B cell (primary cell): ENCODE data around the gene HMGXB3. TPM values are rescaled to one million over a fixed set of nuclear protein-coding genes. Genes with fewer than 3 reads are reported as not detected.

Source experiments
- ATAC-seq: fragments of 200-7000 bp; cut with Tn5 transposase; one replicate; pipeline ENCODE4 v1.10.0; 2021; ENCODE audit warnings: low read depth, mild to moderate bottlenecking, moderate number of reproducible peaks, moderate library complexity
- CTCF ChIA-PET: fragments of 350-600 bp; sonication (Branson Sonifier 250); formaldehyde crosslinking; loops from one replicate; lab custom pipeline; 2021; ENCODE audit warnings: antibody characterized with exemption, inconsistent platforms; lab: Charles Lee
- POLR2A ChIA-PET: fragments of 350-600 bp; sonication (Branson Sonifier 250); formaldehyde crosslinking; loops from one replicate; lab custom pipeline; 2021; ENCODE audit warnings: antibody characterized with exemption; lab: Charles Lee
- DNase-seq: peaks from one replicate; pipeline ENCODE4 v3.0.0; 2013
- H2AFZ ChIP-seq: 2 replicates; pipeline ENCODE4 v1.6.1; 2012; ENCODE audit warnings: mild to moderate bottlenecking, low read depth, low read length; ENCODE audit not compliant: insufficient read depth, poor library complexity, severe bottlenecking
- H3K27ac ChIP-seq, 2 donors: 1 replicate in 1 of 2; 2 replicates in 1 of 2; pipeline ENCODE4 v1.5.1; 2012 to 2013; ENCODE audit warnings: low read length in 2 of 2, mild to moderate bottlenecking in 2 of 2, moderate library complexity in 1 of 2
- H3K27me3 ChIP-seq, 4 experiments: fragments of 200-600 bp in 1 of 4; sonication (generic) in 1 of 4; replicated peaks in 1 of 4; 1 replicate in 2 of 4; 2 replicates in 2 of 4; pipeline versions ENCODE4 v1.6.1 to v1.7.0; 2013 to 2016; ENCODE audit warnings: low read length in 3 of 4, mild to moderate bottlenecking in 2 of 4, mixed read lengths in 1 of 4, moderate library complexity in 1 of 4; ENCODE audit not compliant: insufficient read depth in 4 of 4, control insufficient read depth in 3 of 4; ENCODE audit errors: control extremely low read depth in 1 of 4
- H3K36me3 ChIP-seq, 2 experiments: replicated peaks in 1 of 2; 1 replicate in 1 of 2; 2 replicates in 1 of 2; pipeline versions ENCODE4 v1.6.1 to v1.7.1; 2013; ENCODE audit warnings: low read length in 1 of 2; ENCODE audit not compliant: insufficient read depth in 2 of 2, control insufficient read depth in 1 of 2; ENCODE audit errors: control extremely low read depth in 1 of 2, extremely low read depth in 1 of 2
- H3K4me1 ChIP-seq, 2 donors: fragments of 200-600 bp in 1 of 2; sonication (generic) in 1 of 2; 1 replicate in 1 of 2; 2 replicates in 1 of 2; pipeline versions ENCODE4 v1.5.1 to v1.6.1; 2013 to 2017; ENCODE audit warnings: low read length in 2 of 2; ENCODE audit not compliant: control insufficient read depth in 2 of 2, insufficient read depth in 2 of 2
- H3K4me2 ChIP-seq: replicated peaks from 2 replicates; pipeline ENCODE3; 2012; ENCODE audit warnings: mild to moderate bottlenecking, low read depth, low read length; ENCODE audit not compliant: poor library complexity, severe bottlenecking
- H3K4me3 ChIP-seq, 5 experiments: fragments of 200-600 bp in 1 of 5; sonication (generic) in 1 of 5; 1 replicate in 3 of 5; 2 replicates in 2 of 5; pipeline versions ENCODE4 v1.5.1 to v1.7.0; 2011 to 2016; ENCODE audit warnings: low read length in 4 of 5, mild to moderate bottlenecking in 4 of 5, low read depth in 2 of 5, control low read depth in 1 of 5, moderate library complexity in 1 of 5; ENCODE audit not compliant: insufficient read depth in 1 of 5; ENCODE audit errors: control extremely low read depth in 1 of 5, extremely low read depth in 1 of 5
- H3K79me2 ChIP-seq: fragments of 200-600 bp; sonication (generic); one replicate; pipeline ENCODE4 v1.6.0; 2016; ENCODE audit warnings: low read length; ENCODE audit not compliant: control insufficient read depth, insufficient read depth
- H3K9ac ChIP-seq: fragments of 200-600 bp; sonication (generic); 2 replicates; pipeline ENCODE4 v1.6.1; 2017; ENCODE audit warnings: mild to moderate bottlenecking, low read length, moderate library complexity
- H3K9me3 ChIP-seq, 3 donors: one replicate each; pipeline versions ENCODE4 v1.6.1 to v1.7.1; 2013; ENCODE audit warnings: low read length in 2 of 3; ENCODE audit not compliant: control insufficient read depth in 2 of 3, insufficient read depth in 1 of 3; ENCODE audit errors: control extremely low read depth in 1 of 3
- H4K20me1 ChIP-seq: 2 replicates; pipeline ENCODE4 v1.6.0; 2012; ENCODE audit warnings: mild to moderate bottlenecking, low read length; ENCODE audit not compliant: insufficient read depth, control insufficient read depth, poor library complexity, severe bottlenecking
- H3K27ac Mint-ChIP-seq: one replicate; pipeline ENCODE4 v1.8.0; 2021; ENCODE audit warnings: mixed read lengths
- H3K27me3 Mint-ChIP-seq: one replicate; pipeline ENCODE4 v1.8.0; 2021; ENCODE audit warnings: mixed read lengths
- H3K4me1 Mint-ChIP-seq: one replicate; pipeline ENCODE4 v1.8.0; 2021; ENCODE audit warnings: mixed read lengths
- H3K4me3 Mint-ChIP-seq: one replicate; pipeline ENCODE4 v1.8.0; 2021; ENCODE audit warnings: mixed read lengths
- H3K9me3 Mint-ChIP-seq: one replicate; pipeline ENCODE4 v1.8.0; 2022; ENCODE audit warnings: mixed read lengths; ENCODE audit not compliant: insufficient read depth
- EZH2 ChIP-seq: IDR thresholded peaks from 2 replicates; pipeline ENCODE4 v1.6.1; 2012; ENCODE audit warnings: borderline replicate concordance, low read depth, mild to moderate bottlenecking, moderate library complexity, low read length; ENCODE audit not compliant: insufficient read depth, poor library complexity, severe bottlenecking
- WGBS: methylation state at CpG from one replicate; pipeline ENCODE4 v1.1.5; 2013; ENCODE audit warnings: missing lambda C conversion rate; ENCODE audit not compliant: insufficient coverage; 5-methylcytosine and 5-hydroxymethylcytosine counted together
- intact Hi-C: fragments of 100-400 bp; cut with micrococcal nuclease; formaldehyde crosslinking; loops from one replicate; pipeline ENCODE4 v1.10.0; 2022
- polyA plus RNA-seq: library from polyadenylated mRNA; depleted of rRNA; stranded (reverse); fragments of >200 nt; gene quantifications from 2 replicates; pipeline ENCODE4 v1.2.3, GENCODE V29; 2012
- total RNA-seq, 2 donors: library from RNA; stranded (reverse); fragments of 120-200 nt in 1 of 2; gene quantifications; 1 replicate in 1 of 2; 2 replicates in 1 of 2; pipeline versions ENCODE4 v1.2.3 to v1.2.4, GENCODE V29; 2013 to 2022
- TF ChIP-seq, protein P1 (sequence below): fragments of 200-600 bp; IDR thresholded peaks from one replicate; pipeline ENCODE4 v1.8.0; 2022; ENCODE audit warnings: antibody characterized with exemption, mild to moderate bottlenecking

Gene HMGXB3
- total and polyA plus RNA-seq, 2 donors (not counting 1 experiment from before 2014, with no cell fraction given) = 28.5 to 35.7 TPM

DNA sequence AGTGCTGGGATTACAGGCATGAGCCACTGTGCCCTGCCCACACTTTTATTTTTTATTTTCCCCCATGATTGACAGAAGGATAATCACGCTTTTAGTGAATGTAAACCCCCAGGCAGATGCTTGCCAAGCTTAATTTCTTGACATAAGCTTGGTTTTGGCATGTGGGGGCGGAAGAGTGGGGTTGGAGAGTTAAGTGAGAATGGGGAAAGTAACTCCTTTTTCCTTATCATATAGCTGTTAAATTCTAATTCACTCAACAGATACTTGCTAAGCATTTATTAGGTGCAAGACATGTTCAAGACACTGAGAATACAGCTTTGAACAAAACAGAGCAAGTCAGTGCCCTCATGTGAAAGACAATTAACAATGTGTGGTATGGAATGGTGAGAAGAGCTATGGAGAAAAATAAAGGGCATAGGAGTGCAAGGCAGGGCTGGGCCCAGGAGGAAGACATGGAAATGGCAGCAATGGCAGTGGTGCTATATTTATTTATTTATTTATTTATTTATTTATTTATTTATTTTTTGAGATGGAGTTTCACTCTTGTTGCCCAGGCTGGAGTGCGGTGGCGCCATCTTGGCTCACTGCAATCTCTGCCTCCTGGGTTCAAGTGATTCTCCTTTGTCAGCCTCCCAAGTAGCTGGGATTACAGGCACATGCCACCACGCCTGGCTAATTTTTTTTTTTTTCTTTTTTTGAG, 37.8 kb upstream of the HMGXB3 start:
- Histone ChIP-seq H3K9me3 (no peaks in the 10 kb centered on the region), H3K79me2 (peaks cover 21% of the 10 kb centered on the region), H4K20me1 (no peaks in the 10 kb centered on the region), H3K27me3 (no peaks in the 10 kb centered on the region), H3K4me1 (peaks cover 20% of the 10 kb centered on the region in 2 donors), H2AFZ (no peak overlapping the region), H3K4me2 (no peak overlapping the region), H3K27ac (no peak overlapping the region), H3K9ac (no peak overlapping the region), H3K36me3 (no peaks in the 10 kb centered on the region), H3K4me3 (no peak overlapping the region)
- H3K4me3 Mint-ChIP-seq = no peak overlapping the region
- intact Hi-C loops = loop anchor here (5.0 to 10.0 kb wide), 2 partner anchors 450 to 1292 kb away; partner anchors contain the start of genes CD74 and GM2A
- TF ChIP-seq, protein P1, sequence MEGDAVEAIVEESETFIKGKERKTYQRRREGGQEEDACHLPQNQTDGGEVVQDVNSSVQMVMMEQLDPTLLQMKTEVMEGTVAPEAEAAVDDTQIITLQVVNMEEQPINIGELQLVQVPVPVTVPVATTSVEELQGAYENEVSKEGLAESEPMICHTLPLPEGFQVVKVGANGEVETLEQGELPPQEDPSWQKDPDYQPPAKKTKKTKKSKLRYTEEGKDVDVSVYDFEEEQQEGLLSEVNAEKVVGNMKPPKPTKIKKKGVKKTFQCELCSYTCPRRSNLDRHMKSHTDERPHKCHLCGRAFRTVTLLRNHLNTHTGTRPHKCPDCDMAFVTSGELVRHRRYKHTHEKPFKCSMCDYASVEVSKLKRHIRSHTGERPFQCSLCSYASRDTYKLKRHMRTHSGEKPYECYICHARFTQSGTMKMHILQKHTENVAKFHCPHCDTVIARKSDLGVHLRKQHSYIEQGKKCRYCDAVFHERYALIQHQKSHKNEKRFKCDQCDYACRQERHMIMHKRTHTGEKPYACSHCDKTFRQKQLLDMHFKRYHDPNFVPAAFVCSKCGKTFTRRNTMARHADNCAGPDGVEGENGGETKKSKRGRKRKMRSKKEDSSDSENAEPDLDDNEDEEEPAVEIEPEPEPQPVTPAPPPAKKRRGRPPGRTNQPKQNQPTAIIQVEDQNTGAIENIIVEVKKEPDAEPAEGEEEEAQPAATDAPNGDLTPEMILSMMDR = no peak
- no peak for TF ChIP-seq EZH2
- H3K9me3 Mint-ChIP-seq = no peaks in the 10 kb centered on the region
- H3K4me1 Mint-ChIP-seq = peaks cover 29% of the 10 kb centered on the region
- 96% methylated on average over 3 of the region's 5 CpGs for WGBS
- DNase-seq (no peak), ATAC-seq (no peak)
- CTCF ChIA-PET = interaction anchor here (0.7 to 1.6 kb wide), 3 partner anchors 28 to 110 kb away, joined by 3 to 5 read pairs (median 4); partner anchors contain the start of genes HMGXB3 and TIGD6
- no peak overlapping the region for H3K27ac Mint-ChIP-seq
- H3K27me3 Mint-ChIP-seq = no peaks in the 10 kb centered on the region
- POLR2A ChIA-PET = interaction anchor here (0.7 kb wide), 1 partner anchor 128 kb away, joined by 3 read pairs; no protein-coding TSS in a partner anchor

DNA sequence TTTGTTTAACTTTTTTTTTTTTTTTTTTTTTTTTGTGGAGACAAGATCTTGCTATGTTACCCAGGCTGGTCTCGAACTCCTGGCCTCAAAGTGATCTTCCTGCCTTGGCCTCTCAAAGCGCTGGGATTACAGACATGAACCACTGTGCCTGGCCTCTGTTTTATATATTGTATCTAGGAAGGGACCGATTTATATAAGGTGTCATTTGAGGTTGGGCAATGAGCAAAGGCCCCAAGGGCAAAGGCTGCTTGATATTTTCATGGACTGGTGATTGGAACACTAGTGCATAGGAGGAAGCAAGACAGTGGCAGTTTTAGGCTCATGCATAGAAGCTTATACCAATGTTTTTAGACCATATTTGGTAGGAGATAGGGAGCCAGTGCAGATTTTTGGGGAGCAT, 36.8 kb upstream of the HMGXB3 start:
- TF ChIP-seq, protein P1 = no peak
- no peak for TF ChIP-seq EZH2
- Mint-ChIP-seq H3K27me3 (no peaks in the 10 kb centered on the region), H3K9me3 (no peaks in the 10 kb centered on the region), H3K27ac (no peak overlapping the region), H3K4me3 (no peak overlapping the region), H3K4me1 (peaks cover 29% of the 10 kb centered on the region)
- ChIA-PET POLR2A (no interaction called here), CTCF (no interaction called here)
- Histone ChIP-seq H3K9me3 (no peaks in the 10 kb centered on the region), H3K4me1 (peaks cover 20% of the 10 kb centered on the region in 2 donors), H3K4me2 (no peak overlapping the region), H4K20me1 (no peaks in the 10 kb centered on the region), H3K79me2 (peaks cover 22% of the 10 kb centered on the region), H3K27me3 (no peaks in the 10 kb centered on the region), H2AFZ (no peak overlapping the region), H3K9ac (no peak overlapping the region), H3K4me3 (no peak overlapping the region), H3K27ac (no peak overlapping the region), H3K36me3 (no peaks in the 10 kb centered on the region)
- ATAC-seq (no peak), DNase-seq (no peak)
- 100% methylated on average over 3 of the region's 3 CpGs for WGBS
- intact Hi-C loops = loop anchor here (5.0 to 10.0 kb wide), 2 partner anchors 449 to 1291 kb away; partner anchors contain the start of genes CD74 and GM2A
